A673 (cell line): Measurements from ENCODE around the gene KIF17. TPM values are rescaled to one million over a fixed set of nuclear protein-coding genes. Genes with fewer than 3 reads are reported as not detected.
A peak's percentile ranks its signal among the peaks of the same experiment; 100 is the strongest.

Source experiments
- BruUV-seq: library from RNA; stranded (reverse); fragments of 400-500 nt; replicated peaks from 2 replicates; lab custom pipeline; 2021; lab: Mats Ljungman, UMichigan
- CTCF ChIA-PET: fragments of 300-600 bp; sonication (Branson Sonifier 250); formaldehyde crosslinking; loops from one replicate; lab custom pipeline; 2022; ENCODE audit warnings: antibody characterized with exemption; lab: Charles Lee
- POLR2A ChIA-PET: fragments of 300-600 bp; sonication (Branson Sonifier 250); formaldehyde crosslinking; loops from one replicate; lab custom pipeline; 2022; ENCODE audit warnings: antibody characterized with exemption; ENCODE audit not compliant: low non-redundant PET; lab: Charles Lee
- DNase-seq: peaks from one replicate; pipeline ENCODE4 v3.0.0-alpha.2; 2015; ENCODE audit warnings: low spot score
- H3K27ac ChIP-seq: fragments of 200-600 bp; sonication (generic); 2 replicates; pipeline ENCODE4 v1.5.1; 2016; ENCODE audit warnings: mixed run types, low read depth, mild to moderate bottlenecking, mixed read lengths, antibody characterized with exemption, low read length; ENCODE audit not compliant: poor library complexity, severe bottlenecking
- H3K27me3 ChIP-seq: fragments of 200-600 bp; sonication (generic); replicated peaks from 2 replicates; pipeline ENCODE4 v1.6.1; 2017; ENCODE audit warnings: mixed run types, low read depth, mild to moderate bottlenecking, mixed read lengths, antibody characterized with exemption, low read length; ENCODE audit not compliant: insufficient read depth, poor library complexity
- H3K36me3 ChIP-seq: fragments of 200-600 bp; sonication (generic); 2 replicates; pipeline ENCODE4 v1.6.1; 2016; ENCODE audit warnings: mixed run types, mild to moderate bottlenecking, mixed read lengths, antibody characterized with exemption, low read length; ENCODE audit not compliant: insufficient read depth, poor library complexity, severe bottlenecking
- H3K4me1 ChIP-seq: fragments of 200-600 bp; sonication (generic); 2 replicates; pipeline ENCODE4 v1.6.1; 2017; ENCODE audit warnings: mixed run types, mild to moderate bottlenecking, mixed read lengths, antibody characterized with exemption, low read length; ENCODE audit not compliant: insufficient read depth, poor library complexity, severe bottlenecking
- H3K4me3 ChIP-seq: fragments of 200-600 bp; sonication (generic); 2 replicates; pipeline ENCODE4 v1.5.1; 2016; ENCODE audit warnings: low read depth, mixed run types, mild to moderate bottlenecking, mixed read lengths, low read length; ENCODE audit not compliant: poor library complexity, severe bottlenecking
- H3K9me3 ChIP-seq: fragments of 200-600 bp; sonication (generic); 2 replicates; pipeline ENCODE4 v1.6.1; 2016; ENCODE audit warnings: mixed run types, low read depth, mild to moderate bottlenecking, mixed read lengths, antibody characterized with exemption, low read length; ENCODE audit not compliant: poor library complexity, severe bottlenecking
- EZH2 ChIP-seq: fragments of 200-600 bp; sonication (generic); IDR thresholded peaks from 2 replicates; pipeline ENCODE4 v1.6.1; 2017; ENCODE audit warnings: borderline replicate concordance, low read depth, mild to moderate bottlenecking, mixed read lengths, antibody characterized with exemption, low read length; ENCODE audit not compliant: poor library complexity, severe bottlenecking
- intact Hi-C: fragments of 100-400 bp; cut with micrococcal nuclease; formaldehyde crosslinking; loops from one replicate; pipeline ENCODE4 v1.10.0; 2022; ENCODE audit not compliant: unreplicated experiment
- total RNA-seq: library from RNA; stranded (reverse); gene quantifications from 2 replicates; pipeline ENCODE4 v1.2.3, GENCODE V29; 2021
- TF ChIP-seq, protein P1 (sequence below): fragments of 300-800, 200-600 bp; sonication (generic); conservative IDR thresholded peaks from 2 replicates; pipeline ENCODE4 v1.5.1; 2017; ENCODE audit warnings: low read depth, mild to moderate bottlenecking, antibody characterized with exemption, low read length, moderate library complexity, mixed read lengths

The KIF17 gene
- total RNA-seq, 1 experiment from 2014 or later: 0.71 TPM

- Histone ChIP-seq H3K9me3 (no peaks in the 10 kb centered on the region), H3K4me3 (peak overlapping the region; percentile 84), H3K4me1 (no peaks in the 10 kb centered on the region), H3K36me3 (no peaks in the 10 kb centered on the region), H3K27me3 (no peaks in the 10 kb centered on the region), H3K27ac (peak overlapping the region; percentile 55)
- TF ChIP-seq EZH2: no peak
- TF ChIP-seq, protein P1, sequence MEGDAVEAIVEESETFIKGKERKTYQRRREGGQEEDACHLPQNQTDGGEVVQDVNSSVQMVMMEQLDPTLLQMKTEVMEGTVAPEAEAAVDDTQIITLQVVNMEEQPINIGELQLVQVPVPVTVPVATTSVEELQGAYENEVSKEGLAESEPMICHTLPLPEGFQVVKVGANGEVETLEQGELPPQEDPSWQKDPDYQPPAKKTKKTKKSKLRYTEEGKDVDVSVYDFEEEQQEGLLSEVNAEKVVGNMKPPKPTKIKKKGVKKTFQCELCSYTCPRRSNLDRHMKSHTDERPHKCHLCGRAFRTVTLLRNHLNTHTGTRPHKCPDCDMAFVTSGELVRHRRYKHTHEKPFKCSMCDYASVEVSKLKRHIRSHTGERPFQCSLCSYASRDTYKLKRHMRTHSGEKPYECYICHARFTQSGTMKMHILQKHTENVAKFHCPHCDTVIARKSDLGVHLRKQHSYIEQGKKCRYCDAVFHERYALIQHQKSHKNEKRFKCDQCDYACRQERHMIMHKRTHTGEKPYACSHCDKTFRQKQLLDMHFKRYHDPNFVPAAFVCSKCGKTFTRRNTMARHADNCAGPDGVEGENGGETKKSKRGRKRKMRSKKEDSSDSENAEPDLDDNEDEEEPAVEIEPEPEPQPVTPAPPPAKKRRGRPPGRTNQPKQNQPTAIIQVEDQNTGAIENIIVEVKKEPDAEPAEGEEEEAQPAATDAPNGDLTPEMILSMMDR: no peak
- ChIA-PET CTCF (interaction anchor here (1.4 to 2.7 kb wide), 2 partner anchors 26 to 59 kb away, joined by 4 to 26 read pairs; partner anchors contain the start of gene DDOST), POLR2A (no interaction called here)
- peak; percentile 12 for DNase-seq
- intact Hi-C loops: loop anchor here (1.0 kb wide), 1 partner anchor 59 kb away; no protein-coding TSS in a partner anchor
- no TSS peak for BruUV-seq
These were observed 83.7 kb downstream of the KIF17 start for GRCh38 chr1:20634065-20634593.

DNA sequence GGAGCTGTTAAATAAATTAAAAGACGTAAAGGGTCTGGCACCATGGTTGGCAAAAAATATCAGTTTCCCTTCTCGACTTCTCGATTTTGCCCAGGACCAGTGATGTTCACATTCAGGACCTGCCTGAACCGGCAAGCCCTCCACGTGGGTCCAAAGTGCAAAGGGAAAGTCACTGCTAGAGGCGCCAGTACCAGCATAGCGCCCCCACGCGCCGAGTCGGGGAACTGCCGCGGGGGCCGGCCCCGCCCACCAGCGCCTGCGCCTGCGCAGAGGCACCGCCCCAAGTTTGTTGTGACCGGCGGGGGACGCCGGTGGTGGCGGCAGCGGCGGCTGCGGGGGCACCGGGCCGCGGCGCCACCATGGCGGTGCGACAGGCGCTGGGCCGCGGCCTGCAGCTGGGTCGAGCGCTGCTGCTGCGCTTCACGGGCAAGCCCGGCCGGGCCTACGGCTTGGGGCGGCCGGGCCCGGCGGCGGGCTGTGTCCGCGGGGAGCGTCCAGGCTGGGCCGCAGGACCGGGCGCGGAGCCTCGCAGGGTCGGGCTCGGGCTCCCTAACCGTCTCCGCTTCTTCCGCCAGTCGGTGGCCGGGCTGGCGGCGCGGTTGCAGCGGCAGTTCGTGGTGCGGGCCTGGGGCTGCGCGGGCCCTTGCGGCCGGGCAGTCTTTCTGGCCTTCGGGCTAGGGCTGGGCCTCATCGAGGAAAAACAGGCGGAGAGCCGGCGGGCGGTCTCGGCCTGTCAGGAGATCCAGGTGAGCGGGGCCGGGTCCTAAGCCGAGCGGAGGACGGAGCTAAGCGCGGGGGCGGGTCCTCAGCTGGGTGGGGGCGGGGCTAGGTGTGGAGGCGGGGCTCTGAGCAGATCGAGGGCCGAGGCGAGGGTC is 84.4 kb downstream of the KIF17 start, which contains the start of gene PINK1:
PINK1 (plus strand) TSS at position 269 of the 875 bp plus-strand sequence; CDS start at position 360, 91 bp downstream.
- no peaks in the 10 kb centered on the region for H3K4me1 ChIP-seq
- H3K4me3 ChIP-seq: peak within 1 kb of the TSS; percentile 84
- H3K9me3 ChIP-seq: no peaks in the 10 kb centered on the region
- ChIA-PET CTCF (interaction anchor here (1.4 to 2.7 kb wide), 2 partner anchors 27 to 58 kb away, joined by 4 to 26 read pairs; partner anchors contain the start of gene DDOST), POLR2A (no interaction called here)
- no TSS peak for BruUV-seq
- H3K27ac ChIP-seq: peak within 1 kb of the TSS; percentile 55
- TF ChIP-seq, protein P1: peak; percentile 97
- no peak for TF ChIP-seq EZH2
- intact Hi-C loops: loop anchor here (1.0 kb wide), 1 partner anchor 58 kb away; no protein-coding TSS in a partner anchor
- DNase-seq: peak; percentile 77
- no peaks in the 10 kb centered on the region for H3K27me3 ChIP-seq
- no peaks in the 10 kb centered on the region for H3K36me3 ChIP-seq

DNA sequence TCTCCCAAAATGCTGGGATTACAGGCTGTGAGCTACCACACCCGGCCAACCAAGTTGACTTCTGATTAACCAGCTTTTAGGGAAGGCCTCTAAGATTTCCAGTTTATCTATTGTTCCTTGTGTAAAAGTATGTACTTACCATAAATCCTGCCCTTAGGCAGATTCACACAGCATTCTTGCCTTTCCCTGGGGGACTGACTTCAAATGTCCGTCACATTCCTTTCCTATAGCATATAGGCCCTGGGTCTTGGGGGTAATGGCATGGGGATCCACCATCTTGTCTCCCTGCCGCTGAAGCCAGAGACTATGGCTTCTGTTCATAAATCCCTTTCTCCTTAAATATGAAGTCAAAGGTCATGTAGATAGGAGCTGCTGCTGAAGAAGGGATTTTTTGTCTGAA is 85.4 kb downstream of the KIF17 start:
- Histone ChIP-seq H3K36me3 (no peaks in the 10 kb centered on the region), H3K9me3 (no peaks in the 10 kb centered on the region), H3K27me3 (no peaks in the 10 kb centered on the region), H3K4me3 (no peak overlapping the region), H3K4me1 (no peaks in the 10 kb centered on the region), H3K27ac (no peak overlapping the region)
- no TSS peak for BruUV-seq
- POLR2A ChIA-PET: no interaction called here
- DNase-seq: peak; percentile 16
- TF ChIP-seq EZH2: no peak
- TF ChIP-seq, protein P1: no peak
- CTCF ChIA-PET: interaction anchor here (2.7 kb wide), 1 partner anchor 57 kb away, joined by 26 read pairs; no protein-coding TSS in a partner anchor
- intact Hi-C loops: no loop called here
